Measurements from ENCODE around the gene CLIP3.
A peak's percentile ranks its signal among the peaks of the same experiment; 100 is the strongest.

The CLIP3 gene

DNA sequence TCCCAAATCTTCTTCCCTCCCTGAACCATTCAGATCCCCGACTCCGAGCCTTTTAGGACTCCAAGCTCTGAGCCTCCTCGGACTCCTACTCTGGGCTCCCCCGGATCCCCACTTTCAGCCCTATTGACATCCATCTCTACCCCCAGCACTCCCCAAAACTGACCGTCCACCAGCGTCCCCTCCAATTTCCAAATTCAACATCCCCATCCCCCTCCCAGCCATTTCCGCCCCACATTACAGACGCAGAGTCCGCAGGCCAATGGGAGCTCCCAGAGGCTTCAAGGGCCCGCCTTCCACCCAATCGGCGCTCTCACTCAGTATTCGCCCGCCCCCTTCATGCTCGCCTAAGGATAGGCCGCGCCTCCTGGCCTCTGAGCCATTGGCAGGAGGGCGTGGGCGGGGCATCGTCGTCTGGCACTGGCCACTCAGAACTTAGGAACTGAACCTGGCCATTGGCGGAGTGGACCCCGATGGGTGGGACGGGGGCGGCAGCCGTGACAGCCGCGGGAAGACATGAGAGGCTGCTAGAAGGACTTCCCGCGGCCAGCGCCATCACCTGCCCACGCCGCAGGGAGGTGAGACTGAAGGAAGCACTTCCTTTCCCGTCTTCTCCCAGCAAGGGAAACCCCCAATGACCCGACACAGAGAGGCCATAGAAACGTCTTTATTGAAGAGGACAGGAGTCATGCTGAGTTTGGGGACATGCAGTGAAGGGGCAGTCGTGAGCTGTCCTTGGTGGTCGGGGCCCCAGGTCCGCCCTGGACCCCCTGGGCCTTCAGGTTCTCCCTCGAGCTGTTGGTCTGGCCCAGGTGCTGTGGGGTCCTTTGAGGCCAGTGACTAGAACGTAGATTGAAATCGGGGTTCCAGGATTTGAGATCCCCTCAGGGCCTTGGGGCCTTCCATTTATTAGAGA, 18.4 kb downstream of the CLIP3 start, which contains the start of gene ALKBH6:
ALKBH6 (minus strand) TSS at position 202 of the 913 bp plus-strand sequence. CDS start 816 bp downstream, outside the sequence.
- Histone ChIP-seq H3K27me3 (replicated peaks; ENCODE audit: control insufficient read depth, insufficient read depth, low read length) (no peaks in the 10 kb centered on the region), H3K36me3 (ENCODE audit: control insufficient read depth, insufficient read depth, low read length) (peaks cover 8% of the 10 kb centered on the region), H3K4me3 (replicated peaks; ENCODE audit: low read depth, low read length) (peak within 1 kb of the TSS; percentile 89)
- TF ChIP-seq CTCF (IDR thresholded peaks at IDR 0.05; ENCODE audit: insufficient read depth, low read length, poor library complexity, severe bottlenecking), result no peak
- DNase-seq (ENCODE audit: extremely low read depth, insufficient read length), result peak; percentile 99

GRCh38 chr19:36013280-36014011, 19.2 kb downstream of the CLIP3 start:
- no peaks in the 10 kb centered on the region for H3K27me3 ChIP-seq (replicated peaks; ENCODE audit: control insufficient read depth, insufficient read depth, low read length)
- peak overlapping the region; percentile 89 for H3K4me3 ChIP-seq (replicated peaks; ENCODE audit: low read depth, low read length)
- H3K36me3 ChIP-seq (ENCODE audit: control insufficient read depth, insufficient read depth, low read length), result peaks cover 8% of the 10 kb centered on the region
- TF ChIP-seq CTCF (IDR thresholded peaks at IDR 0.05; ENCODE audit: insufficient read depth, low read length, poor library complexity, severe bottlenecking), result no peak
- DNase-seq (ENCODE audit: extremely low read depth, insufficient read length), result no peak

GRCh38 chr19:36010402-36010801, 22.3 kb downstream of the CLIP3 start:
- Histone ChIP-seq H3K27me3 (replicated peaks; ENCODE audit: control insufficient read depth, insufficient read depth, low read length) (no peaks in the 10 kb centered on the region), H3K4me3 (replicated peaks; ENCODE audit: low read depth, low read length) (no peak overlapping the region), H3K36me3 (ENCODE audit: control insufficient read depth, insufficient read depth, low read length) (peaks cover 3% of the 10 kb centered on the region)
- TF ChIP-seq CTCF (IDR thresholded peaks at IDR 0.05; ENCODE audit: insufficient read depth, low read length, poor library complexity, severe bottlenecking), result no peak
- no peak for DNase-seq (ENCODE audit: extremely low read depth, insufficient read length)

DNA sequence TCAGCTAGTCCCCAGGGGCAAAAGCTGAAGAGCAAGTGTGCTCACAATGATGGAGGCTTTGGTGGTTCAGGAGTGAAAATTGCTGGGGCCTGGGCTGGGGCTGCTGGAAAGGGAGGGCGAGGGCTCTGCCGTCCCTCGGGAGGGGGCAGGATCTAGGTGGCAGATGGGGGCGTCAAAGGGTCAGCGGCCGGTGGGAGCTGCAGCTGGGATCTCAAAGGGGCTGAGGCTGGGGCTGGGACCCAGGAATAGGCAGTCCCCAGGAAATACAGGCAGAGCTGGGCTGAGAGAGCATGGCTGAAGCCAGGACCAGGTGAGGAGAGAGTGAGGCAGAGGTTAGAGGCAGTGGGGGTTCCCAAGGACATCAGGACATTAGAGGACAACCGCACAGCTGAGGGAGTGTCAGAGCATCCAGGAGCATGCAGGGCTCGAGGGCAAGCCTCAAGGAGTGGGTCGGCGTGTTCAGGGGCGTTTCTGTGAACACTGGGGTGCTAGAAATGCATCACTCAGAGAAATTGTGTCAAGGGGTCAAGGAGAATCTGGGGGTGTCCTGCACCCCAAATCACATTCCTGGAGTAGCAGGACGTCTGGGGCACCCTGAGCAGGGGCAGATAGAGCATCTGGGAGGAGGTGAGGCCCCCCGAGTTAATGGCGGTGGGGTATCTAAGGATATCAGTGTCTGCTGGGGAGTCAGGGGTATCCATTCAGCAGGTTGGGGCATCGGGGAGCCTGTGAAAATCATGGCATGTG, 22.9 kb downstream of the CLIP3 start:
- Histone ChIP-seq H3K36me3 (ENCODE audit: control insufficient read depth, insufficient read depth, low read length) (peaks cover 3% of the 10 kb centered on the region), H3K27me3 (replicated peaks; ENCODE audit: control insufficient read depth, insufficient read depth, low read length) (no peaks in the 10 kb centered on the region), H3K4me3 (replicated peaks; ENCODE audit: low read depth, low read length) (no peak overlapping the region; the same call in 1 of the 2 replicates)
- TF ChIP-seq CTCF (IDR thresholded peaks at IDR 0.05; ENCODE audit: insufficient read depth, low read length, poor library complexity, severe bottlenecking), result no peak
- DNase-seq (ENCODE audit: extremely low read depth, insufficient read length), result no peak

DNA sequence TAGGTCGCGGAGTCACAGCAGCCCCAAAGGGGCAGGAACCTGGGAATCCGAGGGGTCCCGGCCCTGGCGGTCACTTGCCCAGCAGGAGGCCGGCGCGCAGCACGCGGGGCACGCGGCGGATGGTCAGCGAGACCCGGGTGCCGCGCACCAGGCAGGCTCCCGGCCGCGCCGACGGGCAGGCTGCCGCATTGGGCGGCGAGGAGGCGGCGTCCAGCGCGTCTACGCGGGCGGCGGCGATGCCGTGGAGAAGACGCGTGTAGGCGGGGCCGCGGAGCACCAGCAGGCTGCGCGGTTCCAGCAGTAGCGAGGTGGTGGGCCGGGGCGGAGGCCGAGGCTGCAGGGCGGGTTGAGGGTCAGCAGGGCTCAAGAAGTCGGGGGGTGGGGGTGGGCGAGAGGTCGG, 23.5 kb downstream of the CLIP3 start:
- no peak for TF ChIP-seq CTCF (IDR thresholded peaks at IDR 0.05; ENCODE audit: insufficient read depth, low read length, poor library complexity, severe bottlenecking)
- Histone ChIP-seq H3K36me3 (ENCODE audit: control insufficient read depth, insufficient read depth, low read length) (peaks cover 3% of the 10 kb centered on the region), H3K27me3 (replicated peaks; ENCODE audit: control insufficient read depth, insufficient read depth, low read length) (no peaks in the 10 kb centered on the region), H3K4me3 (replicated peaks; ENCODE audit: low read depth, low read length) (no peak overlapping the region; the same call in none of the 2 replicates)
- peak; percentile 59 for DNase-seq (ENCODE audit: extremely low read depth, insufficient read length)
